Bronchial epithelial cell (primary cell): ENCODE measurements around the gene SMARCB1. TPM values are rescaled to one million over a fixed set of nuclear protein-coding genes. Genes with fewer than 3 reads are reported as not detected.
"Not testable (repeated sequence)": the region's sequence is repeated elsewhere in the genome, so short reads cannot be mapped to it uniquely, and the experiment has no call there.

Experiments used
- DNase-seq: peaks from one replicate; pipeline ENCODE4 v3.0.0-alpha.2; 2010; ENCODE audit warnings: low read depth
- FAIRE-seq: peaks from 2 replicates; lab custom pipeline; 2011; peaks lifted over from hg19 to GRCh38; lab: Jason Lieb, UNC
- H3K27me3 ChIP-seq: 2 replicates; pipeline ENCODE4 v1.5.1; 2011; ENCODE audit warnings: low read length; ENCODE audit not compliant: control insufficient read depth, insufficient read depth
- H3K36me3 ChIP-seq: 2 replicates; pipeline ENCODE4 v1.5.1; 2011; ENCODE audit warnings: low read length; ENCODE audit not compliant: control insufficient read depth, insufficient read depth
- H3K4me3 ChIP-seq: 2 replicates; pipeline ENCODE4 v1.5.1; 2011; ENCODE audit warnings: mild to moderate bottlenecking, low read depth, low read length, control low read depth
- CTCF ChIP-seq: IDR thresholded peaks from 2 replicates; pipeline ENCODE4 v1.5.1; 2011; ENCODE audit warnings: mild to moderate bottlenecking, moderate library complexity, low read length, control low read depth, inconsistent platforms; ENCODE audit not compliant: insufficient read depth, severe bottlenecking
- total RNA-seq: library from RNA; depleted of rRNA; stranded (reverse); fragments of >200 nt; gene quantifications from 2 replicates; pipeline ENCODE4 v1.2.1, GENCODE V29; 2014

The SMARCB1 gene
- total RNA-seq, 1 donor from 2014 or later = 19.5 TPM

GRCh38 chr22:23856721-23857605 is 70.2 kb downstream of the SMARCB1 start:
- Histone ChIP-seq H3K4me3 (peak overlapping the region; percentile 56), H3K36me3 (no peaks in the 10 kb centered on the region), H3K27me3 (no peaks in the 10 kb centered on the region)
- DNase-seq (peak; percentile 17), FAIRE-seq (no peak)
- TF ChIP-seq CTCF = no peak

- H3K27me3 ChIP-seq = no peaks in the 10 kb centered on the region
- peak; percentile 93 for DNase-seq
- peak; percentile 14 for TF ChIP-seq CTCF
- H3K36me3 ChIP-seq = no peaks in the 10 kb centered on the region
- FAIRE-seq = no peak
- peak within 1 kb of the TSS; percentile 56 for H3K4me3 ChIP-seq
Observed at GRCh38 chr22:23857606-23858483, 71.1 kb downstream of the SMARCB1 start, which contains the start of gene SLC2A11. Gene SLC2A11, plus strand, starts transcription at chr22:23857875. Its CDS starts 125 bp downstream, at chr22:23858000.

- FAIRE-seq = no peak
- no peak for TF ChIP-seq CTCF
- Histone ChIP-seq H3K4me3 (peak overlapping the region; percentile 56), H3K27me3 (no peaks in the 10 kb centered on the region), H3K36me3 (no peaks in the 10 kb centered on the region)
- DNase-seq = no peak
Observed at GRCh38 chr22:23858484-23858815, 71.7 kb downstream of the SMARCB1 start.

GRCh38 chr22:23859201-23859600 is 72.4 kb downstream of the SMARCB1 start:
- Histone ChIP-seq H3K27me3 (no peaks in the 10 kb centered on the region), H3K36me3 (no peaks in the 10 kb centered on the region), H3K4me3 (no peak overlapping the region)
- DNase-seq (no peak), FAIRE-seq (no peak)
- TF ChIP-seq CTCF = no peak

- not testable (repeated sequence) for FAIRE-seq, H3K27me3 ChIP-seq
Observed at GRCh38 chr22:23860187-23860586, 73.4 kb downstream of the SMARCB1 start.

GRCh38 chr22:23862103-23862502 is 75.3 kb downstream of the SMARCB1 start:
- Histone ChIP-seq H3K4me3 (no peak overlapping the region), H3K27me3 (no peaks in the 10 kb centered on the region), H3K36me3 (no peaks in the 10 kb centered on the region)
- TF ChIP-seq CTCF = peak; percentile 70
- DNase-seq (peak; percentile 46), FAIRE-seq (no peak)

More at GRCh38 chr22:23860187-23860586, 73.4 kb downstream of the SMARCB1 start:
- not testable (repeated sequence) for DNase-seq, H3K4me3 ChIP-seq, H3K36me3 ChIP-seq

GRCh38 chr22:23864499-23865154 is 77.9 kb downstream of the SMARCB1 start:
- not testable (repeated sequence) for DNase-seq, H3K36me3 ChIP-seq, H3K4me3 ChIP-seq, H3K27me3 ChIP-seq, FAIRE-seq
